Suprapubic skin (tissue), 4 donors: ENCODE results near the gene FEN1.

ENCODE experiments used
- EP300 ChIP-seq: sonication (generic); formaldehyde crosslinking; IDR thresholded peaks from one replicate; pipeline ENCODE4 v1.6.1; 2017; ENCODE audit warnings: antibody characterized with exemption
- POLR2A ChIP-seq, 2 donors: fragments of 450-650 bp; IDR thresholded peaks; one replicate each; pipeline ENCODE4 v1.6.1; 2017; ENCODE audit warnings: antibody characterized with exemption in 2 of 2, mild to moderate bottlenecking in 2 of 2, moderate library complexity in 2 of 2
- POLR2AphosphoS5 ChIP-seq, 3 donors: sonication (generic); formaldehyde crosslinking; IDR thresholded peaks; one replicate each; pipeline ENCODE4 v1.6.1; 2017; ENCODE audit warnings: antibody characterized with exemption in 3 of 3
- TF ChIP-seq, protein P1 (sequence below), 2 donors: fragments of 200-600 bp in 1 of 2; fragments of 450-650 bp in 1 of 2; sonication (generic) in 1 of 2; IDR thresholded peaks; one replicate each; pipeline ENCODE4 v1.5.1; 2016 to 2019; ENCODE audit warnings: antibody characterized with exemption in 2 of 2, mild to moderate bottlenecking in 1 of 2, moderate library complexity in 1 of 2

DNA sequence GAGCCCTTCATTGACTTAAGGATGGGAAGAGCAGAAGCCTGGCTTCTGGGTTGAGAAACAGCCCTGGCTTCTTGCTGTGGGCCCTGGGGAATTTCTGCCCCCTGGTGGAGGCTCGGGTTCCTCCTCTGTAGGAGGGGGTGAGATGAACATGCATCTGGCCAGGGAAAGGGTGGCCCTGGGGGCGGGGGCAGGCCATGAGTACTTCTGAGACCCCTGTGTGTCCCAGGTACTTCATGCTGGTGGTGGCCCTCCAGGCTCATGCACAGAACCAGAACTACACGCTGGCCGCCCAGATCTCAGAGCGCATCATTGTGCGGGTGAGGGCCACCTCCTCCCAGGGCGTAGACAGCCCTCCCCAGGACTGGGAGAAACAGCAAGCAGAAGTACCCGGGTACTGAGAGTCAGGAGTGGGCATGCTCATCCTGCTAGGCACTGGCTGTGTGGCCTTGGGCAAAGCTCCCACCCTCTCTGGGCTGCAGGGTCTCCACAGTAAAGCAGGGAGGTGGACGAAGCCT lies 16.1 kb upstream of the FEN1 start:
- TF ChIP-seq, protein P1, sequence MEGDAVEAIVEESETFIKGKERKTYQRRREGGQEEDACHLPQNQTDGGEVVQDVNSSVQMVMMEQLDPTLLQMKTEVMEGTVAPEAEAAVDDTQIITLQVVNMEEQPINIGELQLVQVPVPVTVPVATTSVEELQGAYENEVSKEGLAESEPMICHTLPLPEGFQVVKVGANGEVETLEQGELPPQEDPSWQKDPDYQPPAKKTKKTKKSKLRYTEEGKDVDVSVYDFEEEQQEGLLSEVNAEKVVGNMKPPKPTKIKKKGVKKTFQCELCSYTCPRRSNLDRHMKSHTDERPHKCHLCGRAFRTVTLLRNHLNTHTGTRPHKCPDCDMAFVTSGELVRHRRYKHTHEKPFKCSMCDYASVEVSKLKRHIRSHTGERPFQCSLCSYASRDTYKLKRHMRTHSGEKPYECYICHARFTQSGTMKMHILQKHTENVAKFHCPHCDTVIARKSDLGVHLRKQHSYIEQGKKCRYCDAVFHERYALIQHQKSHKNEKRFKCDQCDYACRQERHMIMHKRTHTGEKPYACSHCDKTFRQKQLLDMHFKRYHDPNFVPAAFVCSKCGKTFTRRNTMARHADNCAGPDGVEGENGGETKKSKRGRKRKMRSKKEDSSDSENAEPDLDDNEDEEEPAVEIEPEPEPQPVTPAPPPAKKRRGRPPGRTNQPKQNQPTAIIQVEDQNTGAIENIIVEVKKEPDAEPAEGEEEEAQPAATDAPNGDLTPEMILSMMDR (IDR thresholded peaks at IDR 0.05), result peak in 1 of 2 donors; percentile 69
- no peak for TF ChIP-seq POLR2A (IDR thresholded peaks at IDR 0.05)
- TF ChIP-seq POLR2AphosphoS5 (IDR thresholded peaks at IDR 0.05), result no peak
- no peak for TF ChIP-seq EP300
